ENCODE measurements around the gene ATG7.

Gene ATG7

DNA sequence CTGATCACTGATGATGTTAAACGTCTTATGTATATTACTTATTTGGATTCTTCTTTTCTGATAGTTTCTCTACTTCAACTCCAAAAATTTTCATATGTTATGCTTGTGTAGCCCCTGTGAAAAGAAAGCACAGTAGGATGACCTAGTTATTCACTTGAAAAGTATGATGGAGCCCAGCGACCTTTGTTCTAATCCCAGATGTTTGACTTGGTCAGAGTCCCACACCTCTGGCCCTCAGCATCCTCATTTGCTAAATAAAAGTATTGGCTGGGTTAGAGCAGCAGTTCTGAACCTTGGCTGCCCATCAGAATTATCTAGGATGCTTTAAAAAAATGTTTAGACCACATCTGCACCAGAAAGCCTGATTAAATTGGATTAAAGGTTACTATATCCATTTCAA, 173.7 kb downstream of the ATG7 start:
- TF ChIP-seq EZH2phosphoT487 (conservative IDR thresholded peaks at IDR 0.05; ENCODE audit: low read length) (no peak), CTCF (IDR thresholded peaks at IDR 0.05; ENCODE audit: insufficient read depth, low read length, poor library complexity, severe bottlenecking) (no peak)
- Histone ChIP-seq H3K27me3 (ENCODE audit: low read length) (no peaks in the 10 kb centered on the region), H3K4me3 (ENCODE audit: insufficient read depth, low read length, poor library complexity, severe bottlenecking) (no peak overlapping the region), H4K20me1 (ENCODE audit: low read depth, low read length) (no peaks in the 10 kb centered on the region), H3K9me2 (replicated peaks; ENCODE audit: insufficient read depth, low read length) (no peaks in the 10 kb centered on the region), H3K27ac (ENCODE audit: low read depth, low read length) (no peak overlapping the region), H3K36me3 (ENCODE audit: low read length) (no peaks in the 10 kb centered on the region), H3K79me2 (ENCODE audit: insufficient read depth, low read length) (no peaks in the 10 kb centered on the region), H3K9ac (ENCODE audit: low read length) (no peak overlapping the region), H2AFZ (ENCODE audit: low read depth, low read length, severe bottlenecking) (no peak overlapping the region), H3K4me2 (ENCODE audit: low read depth, low read length, poor library complexity, severe bottlenecking) (no peak overlapping the region), H3F3A (ENCODE audit: insufficient read depth) (no peaks in the 10 kb centered on the region), H3K9me3 (ENCODE audit: insufficient read depth, low read length) (no peaks in the 10 kb centered on the region)

GRCh38 chr3:11447584-11448200, 175.5 kb downstream of the ATG7 start:
- no peaks in the 10 kb centered on the region for H3K9me2 ChIP-seq (replicated peaks; ENCODE audit: insufficient read depth, low read length)
- no peaks in the 10 kb centered on the region for H3K79me2 ChIP-seq (ENCODE audit: insufficient read depth, low read length)
- H3K4me3 ChIP-seq (ENCODE audit: insufficient read depth, low read length, poor library complexity, severe bottlenecking), result no peak overlapping the region
- no peaks in the 10 kb centered on the region for H4K20me1 ChIP-seq (ENCODE audit: low read depth, low read length)
- H3K4me2 ChIP-seq (ENCODE audit: low read depth, low read length, poor library complexity, severe bottlenecking), result no peak overlapping the region
- no peaks in the 10 kb centered on the region for H3K36me3 ChIP-seq (ENCODE audit: low read length)
- no peaks in the 10 kb centered on the region for H3K27me3 ChIP-seq (ENCODE audit: low read length)
- no peak for TF ChIP-seq EZH2phosphoT487 (conservative IDR thresholded peaks at IDR 0.05; ENCODE audit: low read length)
- no peak for TF ChIP-seq CTCF (IDR thresholded peaks at IDR 0.05; ENCODE audit: insufficient read depth, low read length, poor library complexity, severe bottlenecking)
- H2AFZ ChIP-seq (ENCODE audit: low read depth, low read length, severe bottlenecking), result no peak overlapping the region
- no peak overlapping the region for H3K27ac ChIP-seq (ENCODE audit: low read depth, low read length)
- H3K9me3 ChIP-seq (ENCODE audit: insufficient read depth, low read length), result no peaks in the 10 kb centered on the region
- H3F3A ChIP-seq (ENCODE audit: insufficient read depth), result no peaks in the 10 kb centered on the region
- no peak overlapping the region for H3K9ac ChIP-seq (ENCODE audit: low read length)

DNA sequence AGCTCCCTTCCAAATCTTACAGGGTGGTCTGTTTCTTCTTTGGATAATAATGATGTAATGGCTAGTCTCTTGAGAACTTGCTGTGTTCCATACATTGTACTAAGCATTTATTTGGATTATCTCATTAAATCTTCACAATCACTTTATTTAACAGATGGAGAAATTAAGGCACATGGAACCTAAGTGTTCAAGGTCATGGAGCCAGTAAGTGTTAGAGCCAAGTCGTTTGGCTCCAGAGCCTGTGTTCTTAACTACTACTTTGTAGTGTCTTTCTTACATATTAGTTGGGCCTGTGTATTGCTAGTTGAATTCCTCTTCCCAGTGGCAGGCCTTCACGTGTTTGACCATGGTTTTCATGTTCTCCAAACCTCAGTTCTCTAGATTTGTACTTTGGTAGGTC, 177.8 kb downstream of the ATG7 start:
- no peaks in the 10 kb centered on the region for H3K79me2 ChIP-seq (ENCODE audit: insufficient read depth, low read length)
- H3K36me3 ChIP-seq (ENCODE audit: low read length), result no peaks in the 10 kb centered on the region
- H2AFZ ChIP-seq (ENCODE audit: low read depth, low read length, severe bottlenecking), result no peak overlapping the region
- H3F3A ChIP-seq (ENCODE audit: insufficient read depth), result no peaks in the 10 kb centered on the region
- H3K4me2 ChIP-seq (ENCODE audit: low read depth, low read length, poor library complexity, severe bottlenecking), result no peak overlapping the region
- H4K20me1 ChIP-seq (ENCODE audit: low read depth, low read length), result no peaks in the 10 kb centered on the region
- no peak overlapping the region for H3K4me3 ChIP-seq (ENCODE audit: insufficient read depth, low read length, poor library complexity, severe bottlenecking)
- no peaks in the 10 kb centered on the region for H3K9me2 ChIP-seq (replicated peaks; ENCODE audit: insufficient read depth, low read length)
- H3K9me3 ChIP-seq (ENCODE audit: insufficient read depth, low read length), result no peaks in the 10 kb centered on the region
- TF ChIP-seq EZH2phosphoT487 (conservative IDR thresholded peaks at IDR 0.05; ENCODE audit: low read length) (no peak), CTCF (IDR thresholded peaks at IDR 0.05; ENCODE audit: insufficient read depth, low read length, poor library complexity, severe bottlenecking) (no peak)
- H3K27me3 ChIP-seq (ENCODE audit: low read length), result no peaks in the 10 kb centered on the region
- no peak overlapping the region for H3K27ac ChIP-seq (ENCODE audit: low read depth, low read length)
- no peak overlapping the region for H3K9ac ChIP-seq (ENCODE audit: low read length)

Measured in SU-DHL-6 (cell line).